ENCODE data around the gene PAK4. TPM values are rescaled to one million over a fixed set of nuclear protein-coding genes. Genes with fewer than 3 reads are reported as not detected.

The PAK4 gene
- total RNA-seq, 2 experiments from 2014 or later, result 2.7 to 6.3 TPM

DNA sequence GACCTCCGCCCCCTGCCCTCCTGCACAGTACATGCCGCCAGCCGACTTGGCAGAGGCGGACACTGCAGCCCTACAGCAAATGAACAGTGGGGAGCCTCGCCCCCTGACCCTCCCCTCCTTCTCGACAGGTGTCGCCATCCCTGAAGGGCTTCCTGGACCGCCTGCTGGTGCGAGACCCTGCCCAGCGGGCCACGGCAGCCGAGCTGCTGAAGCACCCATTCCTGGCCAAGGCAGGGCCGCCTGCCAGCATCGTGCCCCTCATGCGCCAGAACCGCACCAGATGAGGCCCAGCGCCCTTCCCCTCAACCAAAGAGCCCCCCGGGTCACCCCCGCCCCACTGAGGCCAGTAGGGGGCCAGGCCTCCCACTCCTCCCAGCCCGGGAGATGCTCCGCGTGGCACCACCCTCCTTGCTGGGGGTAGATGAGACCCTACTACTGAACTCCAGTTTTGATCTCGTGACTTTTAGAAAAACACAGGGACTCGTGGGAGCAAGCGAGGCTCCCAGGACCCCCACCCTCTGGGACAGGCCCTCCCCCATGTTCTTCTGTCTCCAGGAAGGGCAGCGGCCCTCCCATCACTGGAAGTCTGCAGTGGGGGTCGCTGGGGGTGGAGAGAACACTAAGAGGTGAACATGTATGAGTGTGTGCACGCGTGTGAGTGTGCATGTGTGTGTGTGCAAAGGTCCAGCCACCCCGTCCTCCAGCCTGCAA, 52.9 kb downstream of the PAK4 start:
- ChIA-PET CTCF (no interaction called here), POLR2A (no interaction called here)
- Mint-ChIP-seq H3K9me3 (no peaks in the 10 kb centered on the region), H3K27ac (no peak overlapping the region), H3K36me3 (ENCODE audit: low read depth) (peaks cover 18% of the 10 kb centered on the region), H3K4me1 (ENCODE audit: low read depth) (no peaks in the 10 kb centered on the region), H3K27me3 (no peaks in the 10 kb centered on the region), H3K4me3 (no peak overlapping the region)
- no peaks in the 10 kb centered on the region for H3K27me3 ChIP-seq (ENCODE audit: control insufficient read depth in 1 of 2, insufficient read depth in 2 of 2, low read length in 2 of 2)
- intact Hi-C loops (cut with DNase I, micrococcal nuclease), result no loop called here
- ATAC-seq (ENCODE audit: poor library complexity) (no peak), DNase-seq (no peak)
- peaks cover 26% of the 10 kb centered on the region for H3K36me3 ChIP-seq (ENCODE audit: insufficient read depth, low read length)
- no peaks in the 10 kb centered on the region for H3K4me1 ChIP-seq (ENCODE audit: insufficient read depth, low read length)
- H3K27ac ChIP-seq (ENCODE audit: low read depth in 1 of 2, low read length in 2 of 2), result no peak overlapping the region
- H3K4me3 ChIP-seq (ENCODE audit: low read length), result no peak overlapping the region
- H3K9me3 ChIP-seq (ENCODE audit: control insufficient read depth in 1 of 2, insufficient read depth in 1 of 2, low read length in 2 of 2), result peaks cover 0 to 4% of the 10 kb centered on the region in 2 experiments
- TF ChIP-seq, protein P1, sequence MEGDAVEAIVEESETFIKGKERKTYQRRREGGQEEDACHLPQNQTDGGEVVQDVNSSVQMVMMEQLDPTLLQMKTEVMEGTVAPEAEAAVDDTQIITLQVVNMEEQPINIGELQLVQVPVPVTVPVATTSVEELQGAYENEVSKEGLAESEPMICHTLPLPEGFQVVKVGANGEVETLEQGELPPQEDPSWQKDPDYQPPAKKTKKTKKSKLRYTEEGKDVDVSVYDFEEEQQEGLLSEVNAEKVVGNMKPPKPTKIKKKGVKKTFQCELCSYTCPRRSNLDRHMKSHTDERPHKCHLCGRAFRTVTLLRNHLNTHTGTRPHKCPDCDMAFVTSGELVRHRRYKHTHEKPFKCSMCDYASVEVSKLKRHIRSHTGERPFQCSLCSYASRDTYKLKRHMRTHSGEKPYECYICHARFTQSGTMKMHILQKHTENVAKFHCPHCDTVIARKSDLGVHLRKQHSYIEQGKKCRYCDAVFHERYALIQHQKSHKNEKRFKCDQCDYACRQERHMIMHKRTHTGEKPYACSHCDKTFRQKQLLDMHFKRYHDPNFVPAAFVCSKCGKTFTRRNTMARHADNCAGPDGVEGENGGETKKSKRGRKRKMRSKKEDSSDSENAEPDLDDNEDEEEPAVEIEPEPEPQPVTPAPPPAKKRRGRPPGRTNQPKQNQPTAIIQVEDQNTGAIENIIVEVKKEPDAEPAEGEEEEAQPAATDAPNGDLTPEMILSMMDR (IDR thresholded peaks at IDR 0.05), result no peak

DNA sequence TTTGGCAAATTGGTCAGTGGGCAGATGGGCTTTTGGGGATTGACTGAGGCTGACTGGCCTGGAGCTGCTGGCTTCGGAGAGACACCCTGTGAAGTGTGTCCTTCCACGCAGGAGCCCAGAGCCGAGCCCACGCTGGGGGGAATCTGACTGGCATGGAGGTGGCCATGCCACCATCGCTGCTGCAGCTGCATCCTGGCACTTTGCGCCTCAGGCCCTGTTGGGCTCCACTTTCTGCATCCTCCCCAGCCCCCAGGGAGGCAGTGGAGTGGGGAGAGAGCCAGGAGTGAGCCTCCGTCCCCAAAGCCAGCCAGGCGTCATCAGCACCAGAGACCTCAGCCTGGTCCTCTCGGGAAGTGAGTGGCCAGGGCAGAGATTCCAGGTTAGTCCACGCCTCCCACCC, 54.2 kb downstream of the PAK4 start:
- CTCF ChIA-PET, result no interaction called here
- H3K27me3 Mint-ChIP-seq, result no peaks in the 10 kb centered on the region
- ATAC-seq (ENCODE audit: poor library complexity), result no peak
- Histone ChIP-seq H3K4me3 (ENCODE audit: low read length) (no peak overlapping the region), H3K36me3 (ENCODE audit: insufficient read depth, low read length) (peaks cover 23% of the 10 kb centered on the region), H3K27ac (ENCODE audit: low read depth in 1 of 2, low read length in 2 of 2) (no peak overlapping the region), H3K27me3 (ENCODE audit: control insufficient read depth in 1 of 2, insufficient read depth in 2 of 2, low read length in 2 of 2) (no peaks in the 10 kb centered on the region), H3K4me1 (ENCODE audit: insufficient read depth, low read length) (no peaks in the 10 kb centered on the region), H3K9me3 (ENCODE audit: control insufficient read depth in 1 of 2, insufficient read depth in 1 of 2, low read length in 2 of 2) (peaks cover 0 to 4% of the 10 kb centered on the region in 2 experiments)
- no peak overlapping the region for H3K27ac Mint-ChIP-seq
- no peaks in the 10 kb centered on the region for H3K9me3 Mint-ChIP-seq
- POLR2A ChIA-PET, result no interaction called here
- DNase-seq, result no peak
- no peaks in the 10 kb centered on the region for H3K4me1 Mint-ChIP-seq (ENCODE audit: low read depth)
- intact Hi-C loops (cut with DNase I, micrococcal nuclease), result loop anchor here in 1 of 2 experiments (10.0 kb wide), 1 partner anchor 215 kb away; no protein-coding TSS in a partner anchor
- peaks cover 12% of the 10 kb centered on the region for H3K36me3 Mint-ChIP-seq (ENCODE audit: low read depth)
- no peak overlapping the region for H3K4me3 Mint-ChIP-seq
- TF ChIP-seq, protein P1 (IDR thresholded peaks at IDR 0.05), result no peak

DNA sequence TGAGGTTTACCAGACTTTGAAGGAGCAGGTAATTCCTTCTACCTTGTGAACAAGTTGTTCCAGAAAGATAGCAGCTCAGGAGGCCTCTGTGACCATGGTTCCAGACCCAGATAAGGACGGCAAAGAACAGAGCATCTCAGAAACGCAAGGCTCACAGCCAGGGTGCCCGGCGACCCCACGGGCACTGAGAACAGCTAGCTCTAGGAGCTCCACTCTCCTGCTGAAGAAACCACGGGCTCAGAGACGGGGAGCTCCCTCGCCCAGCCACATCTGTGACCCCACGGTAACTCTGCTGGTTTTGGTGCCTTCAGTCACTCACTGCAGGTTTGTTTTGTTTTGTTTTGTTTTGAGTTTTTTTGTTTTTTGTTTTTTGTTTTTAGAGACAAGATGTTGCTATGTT, 55.2 kb downstream of the PAK4 start:
- H3K36me3 Mint-ChIP-seq (ENCODE audit: low read depth), result peaks cover 10% of the 10 kb centered on the region
- no peak overlapping the region for H3K4me3 Mint-ChIP-seq
- TF ChIP-seq, protein P1 (IDR thresholded peaks at IDR 0.05), result no peak
- DNase-seq (no peak), ATAC-seq (ENCODE audit: poor library complexity) (no peak)
- H3K9me3 Mint-ChIP-seq, result no peaks in the 10 kb centered on the region
- no peak overlapping the region for H3K27ac Mint-ChIP-seq
- H3K36me3 ChIP-seq (ENCODE audit: insufficient read depth, low read length), result peaks cover 15% of the 10 kb centered on the region
- H3K27ac ChIP-seq (ENCODE audit: low read depth in 1 of 2, low read length in 2 of 2), result no peak overlapping the region
- ChIA-PET CTCF (interaction anchor here (0.6 kb wide), 1 partner anchor 33 kb away, joined by 3 read pairs; no protein-coding TSS in a partner anchor), POLR2A (no interaction called here)
- no peaks in the 10 kb centered on the region for H3K4me1 Mint-ChIP-seq (ENCODE audit: low read depth)
- H3K4me3 ChIP-seq (ENCODE audit: low read length), result no peak overlapping the region
- H3K27me3 ChIP-seq (ENCODE audit: control insufficient read depth in 1 of 2, insufficient read depth in 2 of 2, low read length in 2 of 2), result no peaks in the 10 kb centered on the region
- H3K9me3 ChIP-seq (ENCODE audit: control insufficient read depth in 1 of 2, insufficient read depth in 1 of 2, low read length in 2 of 2), result peaks cover 0 to 4% of the 10 kb centered on the region in 2 experiments
- intact Hi-C loops (cut with DNase I, micrococcal nuclease), result loop anchor here in 1 of 2 experiments (10.0 kb wide), 1 partner anchor 216 kb away; no protein-coding TSS in a partner anchor
- no peaks in the 10 kb centered on the region for H3K27me3 Mint-ChIP-seq
- no peaks in the 10 kb centered on the region for H3K4me1 ChIP-seq (ENCODE audit: insufficient read depth, low read length)

Data from CD4-positive, alpha-beta T cell (primary cell).